Measurements from ENCODE around the gene ICAM1. TPM values are rescaled to one million over a fixed set of nuclear protein-coding genes. Genes with fewer than 3 reads are reported as not detected.
A peak's percentile ranks its signal among the peaks of the same experiment; 100 is the strongest.

Gene ICAM1
- total RNA-seq, 1 donor from 2014 or later, result 9.6 TPM

DNA sequence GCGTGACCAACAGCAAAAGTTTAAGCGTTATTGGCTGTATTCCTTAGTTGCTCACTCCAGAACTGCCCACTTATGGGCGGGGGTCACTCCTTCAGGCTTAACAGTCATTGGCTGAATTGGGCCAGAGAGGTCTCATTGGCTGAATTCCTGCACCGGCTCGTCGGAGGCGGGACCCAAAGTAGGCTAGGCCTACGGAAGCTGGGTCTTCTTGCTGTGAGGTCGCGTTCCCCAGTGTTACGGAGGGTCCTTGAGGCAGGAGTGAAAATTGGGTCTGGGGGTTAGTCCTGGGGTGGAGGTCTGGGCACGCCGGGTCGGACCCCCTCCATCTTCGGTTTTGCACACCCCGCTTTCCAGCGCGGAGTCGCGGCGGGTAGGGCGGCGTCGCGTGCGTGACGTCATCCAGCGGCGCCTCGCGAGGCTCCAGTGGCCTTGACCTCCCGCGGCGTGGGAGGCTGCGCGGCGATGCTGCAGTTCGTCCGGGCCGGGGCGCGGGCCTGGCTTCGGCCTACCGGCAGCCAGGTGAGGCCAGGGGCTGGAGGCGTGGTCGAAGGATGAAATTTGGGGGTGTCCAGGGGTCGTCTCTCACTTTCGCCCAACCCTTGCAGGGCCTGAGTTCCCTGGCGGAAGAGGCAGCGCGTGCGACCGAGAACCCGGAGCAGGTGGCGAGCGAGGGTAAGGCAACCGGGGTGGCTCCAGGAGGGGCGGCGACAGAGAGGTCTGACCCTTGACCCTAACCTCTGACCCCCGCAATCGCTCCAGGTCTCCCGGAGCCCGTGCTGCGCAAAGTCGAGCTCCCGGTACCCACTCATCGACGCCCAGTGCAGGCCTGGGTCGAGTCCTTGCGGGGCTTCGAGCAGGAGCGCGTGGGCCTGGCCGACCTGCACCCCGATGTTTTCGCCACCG, 18.9 kb upstream of the ICAM1 start, which contains the start of gene MRPL4:
Gene MRPL4, plus strand, starts transcription at position 423 of the 903 bp plus-strand sequence. Its CDS starts 40 bp downstream, at position 463.
- Mint-ChIP-seq H3K4me1 (peaks cover 10% of the 10 kb centered on the region), H3K27me3 (ENCODE audit: low read depth) (no peaks in the 10 kb centered on the region), H3K36me3 (peaks cover 11% of the 10 kb centered on the region), H3K4me3 (peak within 1 kb of the TSS; percentile 99), H3K27ac (peak within 1 kb of the TSS; percentile 98), H3K9me3 (no peaks in the 10 kb centered on the region)
- TF ChIP-seq, protein P1, sequence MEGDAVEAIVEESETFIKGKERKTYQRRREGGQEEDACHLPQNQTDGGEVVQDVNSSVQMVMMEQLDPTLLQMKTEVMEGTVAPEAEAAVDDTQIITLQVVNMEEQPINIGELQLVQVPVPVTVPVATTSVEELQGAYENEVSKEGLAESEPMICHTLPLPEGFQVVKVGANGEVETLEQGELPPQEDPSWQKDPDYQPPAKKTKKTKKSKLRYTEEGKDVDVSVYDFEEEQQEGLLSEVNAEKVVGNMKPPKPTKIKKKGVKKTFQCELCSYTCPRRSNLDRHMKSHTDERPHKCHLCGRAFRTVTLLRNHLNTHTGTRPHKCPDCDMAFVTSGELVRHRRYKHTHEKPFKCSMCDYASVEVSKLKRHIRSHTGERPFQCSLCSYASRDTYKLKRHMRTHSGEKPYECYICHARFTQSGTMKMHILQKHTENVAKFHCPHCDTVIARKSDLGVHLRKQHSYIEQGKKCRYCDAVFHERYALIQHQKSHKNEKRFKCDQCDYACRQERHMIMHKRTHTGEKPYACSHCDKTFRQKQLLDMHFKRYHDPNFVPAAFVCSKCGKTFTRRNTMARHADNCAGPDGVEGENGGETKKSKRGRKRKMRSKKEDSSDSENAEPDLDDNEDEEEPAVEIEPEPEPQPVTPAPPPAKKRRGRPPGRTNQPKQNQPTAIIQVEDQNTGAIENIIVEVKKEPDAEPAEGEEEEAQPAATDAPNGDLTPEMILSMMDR (IDR thresholded peaks at IDR 0.05; ENCODE audit: unreplicated experiment), result no peak
- DNase-seq (ENCODE audit: low spot score in 2 of 2, unreplicated experiment in 2 of 2), result peak; percentile 90 to 91

DNA sequence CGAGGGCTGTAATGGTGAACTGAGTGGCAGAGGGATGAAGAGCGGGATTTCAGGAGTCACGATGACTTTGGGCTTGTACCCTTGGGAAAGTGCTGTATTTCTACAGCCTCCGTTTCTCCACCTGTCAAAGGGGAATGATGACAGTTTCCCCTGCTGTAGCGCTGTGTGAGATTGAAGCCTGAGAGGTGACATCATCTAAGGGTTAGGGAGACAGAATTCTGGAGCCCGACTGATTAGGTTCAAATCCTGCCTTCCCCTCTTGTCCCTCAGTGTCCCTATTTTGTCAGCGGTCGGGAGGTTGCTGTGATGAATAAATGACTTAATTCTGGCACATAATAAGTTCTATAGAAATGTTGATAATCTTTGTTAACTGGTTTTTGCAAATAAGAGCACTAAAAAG, 18.2 kb upstream of the ICAM1 start:
- Mint-ChIP-seq H3K27me3 (ENCODE audit: low read depth) (no peaks in the 10 kb centered on the region), H3K9me3 (no peaks in the 10 kb centered on the region), H3K27ac (peak overlapping the region; percentile 59), H3K4me1 (peaks cover 10% of the 10 kb centered on the region), H3K4me3 (peak overlapping the region; percentile 99), H3K36me3 (peaks cover 18% of the 10 kb centered on the region)
- DNase-seq (ENCODE audit: low spot score in 2 of 2, unreplicated experiment in 2 of 2), result no peak
- TF ChIP-seq, protein P1 (IDR thresholded peaks at IDR 0.05; ENCODE audit: unreplicated experiment), result no peak

DNA sequence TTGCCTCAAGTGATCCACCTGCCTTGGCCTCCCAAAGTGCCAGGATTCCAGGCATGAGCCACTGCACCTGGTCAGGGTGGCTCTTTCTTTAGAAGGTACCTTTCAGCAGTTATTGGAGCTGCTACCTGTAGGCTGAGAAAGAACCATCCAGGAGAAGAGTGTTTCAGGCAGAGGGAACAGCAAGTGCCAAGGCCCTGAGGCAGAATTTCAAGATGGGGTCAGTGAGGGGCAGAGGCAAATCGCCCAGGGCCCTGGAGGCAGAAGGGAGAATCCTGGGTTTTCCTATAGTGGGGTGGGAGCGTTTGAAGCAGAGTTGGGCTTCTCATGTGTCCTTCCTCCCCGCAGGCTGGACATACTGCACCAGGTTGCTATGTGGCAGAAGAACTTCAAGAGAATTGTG, 16.7 kb upstream of the ICAM1 start:
- Mint-ChIP-seq H3K27me3 (ENCODE audit: low read depth) (no peaks in the 10 kb centered on the region), H3K4me1 (peaks cover 10% of the 10 kb centered on the region), H3K27ac (no peak overlapping the region), H3K9me3 (no peaks in the 10 kb centered on the region), H3K36me3 (peaks cover 22% of the 10 kb centered on the region), H3K4me3 (no peak overlapping the region)
- DNase-seq (ENCODE audit: low spot score in 2 of 2, unreplicated experiment in 2 of 2), result no peak
- TF ChIP-seq, protein P1 (IDR thresholded peaks at IDR 0.05; ENCODE audit: unreplicated experiment), result no peak

DNA sequence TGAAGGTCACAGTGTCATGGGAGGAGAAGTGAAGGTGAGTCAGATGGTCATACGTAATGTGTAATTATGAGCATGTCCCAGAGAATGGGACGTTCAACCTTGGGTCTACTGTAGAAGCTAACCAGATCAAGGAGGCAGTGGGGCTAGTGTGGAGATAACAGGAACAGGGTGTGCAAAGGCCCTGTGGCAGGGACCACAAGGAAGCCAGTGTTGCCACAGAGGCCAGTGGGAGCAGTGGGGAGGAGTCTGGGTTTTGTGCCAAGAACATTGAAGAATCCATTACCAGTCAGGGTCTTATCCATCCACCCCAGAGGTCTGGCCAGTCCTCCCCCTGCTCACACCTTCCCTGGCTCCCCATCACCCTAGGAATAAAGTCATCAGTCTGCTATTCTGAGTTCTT, 15.6 kb upstream of the ICAM1 start:
- Mint-ChIP-seq H3K4me1 (peaks cover 10% of the 10 kb centered on the region), H3K36me3 (peaks cover 22% of the 10 kb centered on the region), H3K4me3 (no peak overlapping the region), H3K27me3 (ENCODE audit: low read depth) (no peaks in the 10 kb centered on the region), H3K27ac (no peak overlapping the region), H3K9me3 (no peaks in the 10 kb centered on the region)
- TF ChIP-seq, protein P1 (IDR thresholded peaks at IDR 0.05; ENCODE audit: unreplicated experiment), result no peak
- no peak for DNase-seq (ENCODE audit: low spot score in 2 of 2, unreplicated experiment in 2 of 2)

DNA sequence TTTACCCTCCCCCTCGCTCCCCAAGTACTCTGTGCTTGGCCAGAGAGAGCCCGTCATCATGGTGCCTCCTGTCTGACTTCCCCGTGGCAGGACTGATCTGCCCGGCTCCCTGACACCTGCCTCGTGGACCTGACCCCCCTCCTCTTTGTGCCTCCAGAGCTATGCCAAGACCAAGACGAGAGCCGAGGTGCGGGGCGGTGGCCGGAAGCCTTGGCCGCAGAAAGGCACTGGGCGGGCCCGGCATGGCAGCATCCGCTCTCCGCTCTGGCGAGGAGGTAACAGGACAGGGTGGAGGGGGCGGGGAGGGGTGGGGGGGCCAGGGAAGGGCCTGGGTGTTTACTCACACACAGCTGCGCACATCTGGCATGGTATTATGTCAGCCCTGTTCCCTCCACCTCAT, 14.4 kb upstream of the ICAM1 start:
- TF ChIP-seq, protein P1 (IDR thresholded peaks at IDR 0.05; ENCODE audit: unreplicated experiment), result no peak
- H3K36me3 Mint-ChIP-seq, result peaks cover 22% of the 10 kb centered on the region
- no peaks in the 10 kb centered on the region for H3K9me3 Mint-ChIP-seq

More for the DNA sequence above, 14.4 kb upstream of the ICAM1 start:
- Mint-ChIP-seq H3K27me3 (ENCODE audit: low read depth) (no peaks in the 10 kb centered on the region), H3K4me1 (peaks cover 10% of the 10 kb centered on the region), H3K27ac (no peak overlapping the region), H3K4me3 (no peak overlapping the region)
- DNase-seq (ENCODE audit: low spot score in 2 of 2, unreplicated experiment in 2 of 2), result no peak
